Naive thymus-derived CD4-positive, alpha-beta T cell (primary cell): ENCODE data around the gene C5orf63. TPM values are rescaled to one million over a fixed set of nuclear protein-coding genes. Genes with fewer than 3 reads are reported as not detected.

Experiments
- ATAC-seq: fragments of 150-1000 bp; cut with Tn5 transposase; 2 replicates; pipeline ENCODE4 v1.10.0; 2021; ENCODE audit warnings: mild to moderate bottlenecking, moderate library complexity
- CTCF ChIA-PET: fragments of 350-600 bp; sonication (Branson Sonifier 250); formaldehyde crosslinking; loops from one replicate; lab custom pipeline; 2021; ENCODE audit warnings: antibody characterized with exemption; lab: Charles Lee
- POLR2A ChIA-PET: fragments of 350-600 bp; sonication (Branson Sonifier 250); formaldehyde crosslinking; loops from one replicate; lab custom pipeline; 2021; ENCODE audit warnings: antibody characterized with exemption, inconsistent platforms; lab: Charles Lee
- DNase-seq, 9 donors: peaks; one replicate each; pipeline versions ENCODE4 v3.0.0 to v3.0.0-alpha.2; 2020 to 2022; ENCODE audit warnings: mixed read lengths in 1 of 9
- H3K27ac ChIP-seq: one replicate; pipeline ENCODE4 v1.7.0; 2013; ENCODE audit warnings: mild to moderate bottlenecking, low read depth, low read length, moderate library complexity
- H3K27me3 ChIP-seq, 2 donors: one replicate each; pipeline ENCODE4 v1.7.0; 2013; ENCODE audit warnings: low read length in 2 of 2, mild to moderate bottlenecking in 2 of 2, moderate library complexity in 2 of 2; ENCODE audit not compliant: control insufficient read depth in 2 of 2, insufficient read depth in 2 of 2
- H3K36me3 ChIP-seq, 3 experiments: 1 replicate in 2 of 3; 2 replicates in 1 of 3; pipeline ENCODE4 v1.7.0; 2013; ENCODE audit warnings: low read length in 3 of 3, mild to moderate bottlenecking in 3 of 3, moderate library complexity in 1 of 3; ENCODE audit not compliant: insufficient read depth in 3 of 3, control insufficient read depth in 2 of 3
- H3K4me1 ChIP-seq, 2 donors: one replicate each; pipeline ENCODE4 v1.7.0; 2013; ENCODE audit warnings: low read length in 2 of 2, mild to moderate bottlenecking in 2 of 2, moderate library complexity in 1 of 2; ENCODE audit not compliant: control insufficient read depth in 2 of 2, insufficient read depth in 2 of 2
- H3K4me3 ChIP-seq: 2 replicates; pipeline ENCODE4 v1.7.0; 2013; ENCODE audit warnings: mild to moderate bottlenecking, low read length
- H3K9me3 ChIP-seq, 3 experiments: 1 replicate in 2 of 3; 2 replicates in 1 of 3; pipeline ENCODE4 v1.7.0; 2013; ENCODE audit warnings: low read length in 3 of 3; ENCODE audit not compliant: control insufficient read depth in 2 of 3
- H3K27ac Mint-ChIP-seq, 9 donors: one replicate each; pipeline ENCODE4 v1.8.0; 2020 to 2022; ENCODE audit warnings: mixed read lengths in 9 of 9, mild to moderate bottlenecking in 8 of 9, moderate library complexity in 5 of 9, inconsistent platforms in 2 of 9
- H3K27me3 Mint-ChIP-seq, 5 donors: one replicate each; pipeline ENCODE4 v1.8.0; 2021 to 2022; ENCODE audit warnings: mixed read lengths in 5 of 5, mild to moderate bottlenecking in 1 of 5
- H3K36me3 Mint-ChIP-seq, 5 donors: one replicate each; pipeline ENCODE4 v1.8.0; 2020 to 2022; ENCODE audit warnings: mixed read lengths in 5 of 5, mild to moderate bottlenecking in 3 of 5, inconsistent platforms in 1 of 5
- H3K4me1 Mint-ChIP-seq, 7 donors: one replicate each; pipeline ENCODE4 v1.8.0; 2020 to 2022; ENCODE audit warnings: mixed read lengths in 7 of 7, mild to moderate bottlenecking in 3 of 7, inconsistent platforms in 1 of 7
- H3K4me3 Mint-ChIP-seq, 10 donors: one replicate each; pipeline ENCODE4 v1.8.0; 2020 to 2022; ENCODE audit warnings: mild to moderate bottlenecking in 10 of 10, mixed read lengths in 10 of 10, moderate library complexity in 6 of 10, inconsistent platforms in 2 of 10
- H3K9me3 Mint-ChIP-seq, 11 donors: one replicate each; pipeline ENCODE4 v1.8.0; 2020 to 2022; ENCODE audit warnings: mixed read lengths in 11 of 11, mild to moderate bottlenecking in 4 of 11, inconsistent platforms in 1 of 11, moderate library complexity in 1 of 11
- intact Hi-C, 2 donors: fragments of 100-400 bp; cut with micrococcal nuclease; formaldehyde crosslinking; loops; one replicate each; pipeline ENCODE4 v1.15.1; 2023
- polyA plus RNA-seq, 2 donors: library from polyadenylated mRNA; unstranded; fragments of 300-500 nt; fragmentation: Illumina TruSeq; gene quantifications; one replicate each; pipeline ENCODE4 v1.2.3, GENCODE V29; 2021
- total RNA-seq, 6 experiments: library from RNA in 5 of 6; stranded (reverse) in 5 of 6; gene quantifications; 1 replicate in 5 of 6; 2 replicates in 1 of 6; pipeline ENCODE4 v1.2.3 and lab custom pipeline; 2021 to 2026

Gene C5orf63
- total and polyA plus RNA-seq, 7 experiments from 2014 or later = 4.3 to 20.7 (median 11.7) TPM

DNA sequence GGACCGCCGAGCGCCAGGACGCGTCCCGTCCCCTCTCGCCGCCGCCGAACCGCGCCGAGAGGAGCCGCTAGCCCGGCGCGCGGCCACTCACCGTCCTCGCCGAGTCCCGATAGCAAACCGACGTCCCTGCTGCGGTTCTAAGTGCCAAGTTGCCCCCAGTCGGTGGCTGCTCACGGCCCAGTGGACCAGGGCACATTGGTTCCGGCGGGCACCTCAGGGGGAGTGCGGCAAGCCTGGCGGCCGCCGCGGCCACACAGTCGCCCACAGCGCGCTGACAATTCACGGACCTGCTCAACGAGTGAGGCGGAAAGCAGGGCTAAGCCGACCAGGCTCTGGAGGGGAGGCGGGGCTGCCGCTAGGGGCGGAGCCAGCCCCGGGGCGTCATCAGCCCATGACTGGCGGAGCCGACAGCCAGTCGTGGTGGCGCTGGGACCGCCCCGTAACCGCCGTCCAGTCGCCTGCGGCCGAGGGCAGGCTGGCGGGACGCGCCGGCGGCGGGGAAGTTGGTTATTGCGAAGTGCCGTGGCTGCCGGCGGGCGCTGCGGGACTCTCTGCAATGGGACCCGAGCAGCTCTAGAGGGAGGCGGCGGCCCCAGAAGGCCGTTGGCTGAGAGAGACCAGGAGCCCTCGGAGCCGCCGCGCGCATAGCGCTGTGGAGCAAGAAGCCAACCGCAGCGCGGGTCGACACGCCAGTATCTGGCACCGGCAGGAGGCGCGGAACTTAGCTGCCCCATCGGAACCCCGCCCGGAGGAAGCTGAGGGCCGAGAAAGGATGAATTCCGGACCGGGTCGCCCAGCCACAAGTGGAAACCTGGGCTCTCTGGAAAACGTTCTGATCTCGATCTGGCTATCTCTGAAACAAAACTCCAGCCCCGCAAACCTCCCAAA, 42.8 kb downstream of the C5orf63 start, which contains the start of gene MARCHF3:
TSS of gene MARCHF3 (minus strand) at position 300 of the 888 bp plus-strand sequence. CDS start 112,387 bp downstream, outside the sequence.
- peak; percentile 98 for ATAC-seq
- intact Hi-C loops = loop anchor here (1.0 to 5.0 kb wide), 14 partner anchors 42 to 1053 kb away; partner anchors contain the start of genes C5orf63 (in 2 of the 2), PRRC1 (in 2 of the 2), SLC12A2 (in 2 of the 2) and PHAX (in 1 of the 2)
- CTCF ChIA-PET = interaction anchor here (1.2 to 1.8 kb wide), 2 partner anchors 193 to 252 kb away, joined by 3 to 4 read pairs; no protein-coding TSS in a partner anchor
- Mint-ChIP-seq H3K4me3 (peak within 1 kb of the TSS; percentile 83 to 96 (median 92)), H3K27ac (peak within 1 kb of the TSS; percentile 42 to 93 (median 82)), H3K36me3 (no peaks in the 10 kb centered on the region), H3K9me3 (peaks cover 0 to 1% (median 0%) of the 10 kb centered on the region in 11 donors), H3K27me3 (peaks cover 0 to 56% (median 0%) of the 10 kb centered on the region in 5 donors), H3K4me1 (peaks cover 17 to 38% (median 28%) of the 10 kb centered on the region in 7 donors)
- peak; percentile 91 to 98 (median 94) for DNase-seq
- H3K27me3 ChIP-seq = no peaks in the 10 kb centered on the region
- no peaks in the 10 kb centered on the region for H3K9me3 ChIP-seq
- H3K36me3 ChIP-seq = peaks cover 0 to 7% (median 0%) of the 10 kb centered on the region in 3 experiments
- peak within 1 kb of the TSS; percentile 78 for H3K27ac ChIP-seq
- peaks cover 0 to 10% of the 10 kb centered on the region in 2 donors for H3K4me1 ChIP-seq
- POLR2A ChIA-PET = interaction anchor here (0.6 to 3.4 kb wide), 7 partner anchors 12 to 253 kb away, joined by 3 to 17 read pairs (median 3); no protein-coding TSS in a partner anchor
- peak within 1 kb of the TSS; percentile 79 for H3K4me3 ChIP-seq

DNA sequence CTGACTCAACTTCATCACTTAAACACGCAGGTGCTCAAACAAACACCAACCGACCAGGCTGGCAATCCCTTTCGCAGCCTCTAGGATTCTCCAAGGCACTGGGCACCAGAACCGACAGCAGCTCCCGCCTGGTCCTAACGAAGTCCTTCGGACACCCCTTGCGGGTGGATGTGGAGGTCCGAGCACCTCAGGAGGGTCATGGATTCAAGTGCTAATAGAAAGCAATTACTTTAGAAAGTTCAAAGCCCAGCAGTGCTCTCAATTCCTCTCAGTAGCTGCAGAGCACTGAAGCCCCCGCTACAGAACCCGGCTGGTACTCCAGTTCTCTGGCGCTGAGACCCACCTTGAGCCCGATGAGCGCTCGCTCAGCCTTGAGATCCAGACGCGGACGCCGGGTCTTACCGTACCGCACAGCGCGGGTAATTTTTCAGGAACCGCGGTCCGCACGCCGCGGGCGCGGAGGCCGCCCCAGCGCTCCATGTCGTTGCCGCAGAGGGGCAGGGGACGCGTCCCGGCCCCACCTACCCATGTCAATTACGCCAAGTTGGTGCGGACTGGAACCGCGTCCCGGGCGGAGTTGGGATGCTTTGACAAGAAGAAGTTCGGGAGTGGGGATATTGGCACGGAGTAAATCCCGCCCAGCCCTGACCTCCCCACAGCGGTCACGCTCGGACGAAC, 43.6 kb downstream of the C5orf63 start:
- H3K4me1 Mint-ChIP-seq = peaks cover 20 to 40% (median 31%) of the 10 kb centered on the region in 7 donors
- Histone ChIP-seq H3K4me1 (peaks cover 0 to 10% of the 10 kb centered on the region in 2 donors), H3K4me3 (peak overlapping the region; percentile 79), H3K27ac (peak overlapping the region; percentile 78), H3K9me3 (no peaks in the 10 kb centered on the region), H3K36me3 (peaks cover 0 to 7% (median 0%) of the 10 kb centered on the region in 3 experiments), H3K27me3 (no peaks in the 10 kb centered on the region)
- H3K27me3 Mint-ChIP-seq = peaks cover 0 to 57% (median 0%) of the 10 kb centered on the region in 5 donors
- H3K4me3 Mint-ChIP-seq = peak overlapping the region; percentile 83 to 96 (median 92)
- peaks cover 0 to 1% (median 0%) of the 10 kb centered on the region in 11 donors for H3K9me3 Mint-ChIP-seq
- ChIA-PET CTCF (interaction anchor here (0.6 kb wide), 1 partner anchor 425 kb away, joined by 6 read pairs; no protein-coding TSS in a partner anchor), POLR2A (interaction anchor here (0.6 to 3.4 kb wide), 10 partner anchors 36 to 252 kb away, joined by 3 to 14 read pairs (median 4); partner anchors contain the start of gene C5orf63)
- peak overlapping the region in 8 of 9 donors; percentile 20 to 86 (median 79) for H3K27ac Mint-ChIP-seq
- H3K36me3 Mint-ChIP-seq = no peaks in the 10 kb centered on the region
- ATAC-seq (peak; percentile 2), DNase-seq (peak; percentile 18 to 55 (median 48))
- intact Hi-C loops = loop anchor here (1.0 to 5.0 kb wide), 15 partner anchors 17 to 1054 kb away; partner anchors contain the start of genes C5orf63 (in 2 of the 2), PRRC1 (in 2 of the 2), SLC12A2 (in 2 of the 2) and PHAX (in 1 of the 2)

DNA sequence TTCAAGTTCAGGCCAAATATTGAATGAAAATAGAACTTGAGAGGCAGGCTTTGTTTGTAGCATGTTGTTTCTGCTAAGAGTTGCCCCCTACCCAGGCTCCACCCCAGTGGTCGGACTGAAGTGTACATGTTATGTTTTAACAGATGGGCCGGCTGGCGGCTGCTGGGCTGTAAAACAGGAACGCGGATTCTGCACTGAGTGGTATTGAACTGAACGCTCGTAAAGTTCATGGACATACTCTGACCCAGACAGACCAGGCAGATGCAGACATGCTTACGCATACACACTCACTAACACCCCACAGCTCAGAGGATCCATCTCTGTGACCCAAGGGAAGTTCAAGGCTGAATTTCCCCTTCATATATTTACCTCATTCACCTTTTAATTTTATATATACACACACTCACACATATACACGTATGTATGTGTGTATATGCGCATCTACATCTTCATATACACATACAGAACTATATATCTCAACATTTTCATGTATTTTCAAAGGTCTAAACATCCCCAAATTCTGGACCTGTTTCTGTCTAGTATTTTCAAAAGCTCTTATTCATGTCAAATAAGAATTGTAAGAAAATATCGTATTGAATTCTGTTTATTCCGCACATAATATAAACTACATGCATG, 44.4 kb downstream of the C5orf63 start:
- peaks cover 21 to 40% (median 34%) of the 10 kb centered on the region in 7 donors for H3K4me1 Mint-ChIP-seq
- H3K27me3 Mint-ChIP-seq = peaks cover 0 to 57% (median 0%) of the 10 kb centered on the region in 5 donors
- Histone ChIP-seq H3K4me1 (peaks cover 0 to 10% of the 10 kb centered on the region in 2 donors), H3K27ac (no peak overlapping the region), H3K9me3 (no peaks in the 10 kb centered on the region), H3K27me3 (no peaks in the 10 kb centered on the region), H3K36me3 (peaks cover 0 to 7% (median 0%) of the 10 kb centered on the region in 3 experiments), H3K4me3 (peak overlapping the region; percentile 79)
- no peaks in the 10 kb centered on the region for H3K36me3 Mint-ChIP-seq
- ATAC-seq (no peak), DNase-seq (peak in 1 of 9 donors; percentile 5)
- POLR2A ChIA-PET = interaction anchor here (0.6 to 3.4 kb wide), 12 partner anchors 35 to 251 kb away, joined by 3 to 14 read pairs (median 3); partner anchors contain the start of gene C5orf63
- peak overlapping the region in 6 of 9 donors; percentile 19 to 86 (median 69) for H3K27ac Mint-ChIP-seq
- H3K4me3 Mint-ChIP-seq = peak overlapping the region; percentile 83 to 96 (median 92)
- peaks cover 0 to 1% (median 0%) of the 10 kb centered on the region in 11 donors for H3K9me3 Mint-ChIP-seq
- CTCF ChIA-PET = interaction anchor here (0.6 kb wide), 1 partner anchor 424 kb away, joined by 6 read pairs; no protein-coding TSS in a partner anchor
- intact Hi-C loops = loop anchor here in 1 of 2 donors (2.0 kb wide), 1 partner anchor 16 kb away; no protein-coding TSS in a partner anchor

DNA sequence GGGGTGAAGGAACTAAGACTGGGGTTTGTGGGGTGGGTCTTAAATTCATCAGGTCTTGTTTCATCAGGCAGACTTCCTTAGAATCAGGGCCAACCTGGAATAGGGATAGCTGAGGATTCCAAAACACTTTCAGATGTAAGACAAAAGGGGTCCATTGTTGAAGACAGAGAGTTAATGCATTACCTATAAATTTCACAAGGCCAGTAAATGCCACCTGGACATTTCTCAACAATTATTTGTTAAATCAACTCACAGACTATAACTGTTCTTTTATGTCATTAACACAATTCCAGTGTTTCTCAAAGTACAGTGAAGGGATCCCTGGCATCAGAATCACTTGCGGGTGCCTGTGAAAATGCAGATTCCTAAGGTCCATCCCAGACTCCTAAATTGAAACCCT, 45.8 kb downstream of the C5orf63 start:
- no peaks in the 10 kb centered on the region for H3K9me3 ChIP-seq
- no peaks in the 10 kb centered on the region for H3K36me3 Mint-ChIP-seq
- ATAC-seq (no peak), DNase-seq (no peak)
- H3K36me3 ChIP-seq = peaks cover 0 to 7% (median 0%) of the 10 kb centered on the region in 3 experiments
- H3K4me3 ChIP-seq = no peak overlapping the region
- peaks cover 0 to 1% (median 0%) of the 10 kb centered on the region in 11 donors for H3K9me3 Mint-ChIP-seq
- peaks cover 0 to 10% of the 10 kb centered on the region in 2 donors for H3K4me1 ChIP-seq
- peak overlapping the region in 1 of 10 donors; percentile 63 for H3K4me3 Mint-ChIP-seq
- H3K27ac Mint-ChIP-seq = peak overlapping the region in 1 of 9 donors; percentile 20
- peaks cover 23 to 42% (median 36%) of the 10 kb centered on the region in 7 donors for H3K4me1 Mint-ChIP-seq
- H3K27me3 Mint-ChIP-seq = peaks cover 0 to 47% (median 0%) of the 10 kb centered on the region in 5 donors
- ChIA-PET CTCF (no interaction called here), POLR2A (interaction anchor here (0.6 to 1.0 kb wide), 2 partner anchors 41 to 57 kb away, joined by 3 to 4 read pairs; no protein-coding TSS in a partner anchor)
- no peaks in the 10 kb centered on the region for H3K27me3 ChIP-seq
- intact Hi-C loops = no loop called here
- H3K27ac ChIP-seq = no peak overlapping the region

DNA sequence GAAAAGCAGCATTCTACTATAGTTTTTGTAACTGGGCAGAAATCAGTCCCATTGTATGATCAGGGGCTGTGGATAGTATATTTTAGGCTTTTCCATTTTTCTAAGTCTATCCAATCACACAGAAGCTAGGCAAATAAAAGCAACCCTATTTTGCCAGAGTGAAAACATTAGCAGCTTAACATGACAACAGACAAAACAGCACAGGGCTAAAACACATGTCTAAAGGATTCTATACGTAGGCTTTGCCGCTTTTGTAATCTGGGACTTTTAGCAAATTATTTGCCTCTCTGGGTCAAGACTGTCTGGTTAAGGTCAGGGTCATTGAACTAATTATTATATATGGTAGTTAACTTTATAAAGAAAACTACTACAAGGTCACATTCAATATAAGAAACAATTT, 47.1 kb downstream of the C5orf63 start:
- ATAC-seq = no peak

More for the DNA sequence above, 47.1 kb downstream of the C5orf63 start:
- intact Hi-C loops = no loop called here
- H3K27me3 Mint-ChIP-seq = peaks cover 0 to 34% (median 0%) of the 10 kb centered on the region in 5 donors
- peaks cover 15 to 47% (median 34%) of the 10 kb centered on the region in 7 donors for H3K4me1 Mint-ChIP-seq
- no peak overlapping the region for H3K27ac ChIP-seq
- peaks cover 0 to 7% (median 0%) of the 10 kb centered on the region in 5 donors for H3K36me3 Mint-ChIP-seq
- no peaks in the 10 kb centered on the region for H3K27me3 ChIP-seq
- H3K9me3 ChIP-seq = no peaks in the 10 kb centered on the region
- peaks cover 0 to 10% of the 10 kb centered on the region in 2 donors for H3K4me1 ChIP-seq
- H3K4me3 Mint-ChIP-seq = no peak overlapping the region
- H3K4me3 ChIP-seq = no peak overlapping the region
- H3K9me3 Mint-ChIP-seq = no peaks in the 10 kb centered on the region
- ChIA-PET CTCF (interaction anchor here (0.9 kb wide), 1 partner anchor 18 kb away, joined by 3 read pairs; no protein-coding TSS in a partner anchor), POLR2A (interaction anchor here (0.8 to 1.5 kb wide), 3 partner anchors 9 to 173 kb away, joined by 3 to 4 read pairs (median 3); no protein-coding TSS in a partner anchor)
- peaks cover 0 to 7% (median 0%) of the 10 kb centered on the region in 3 experiments for H3K36me3 ChIP-seq
- DNase-seq = no peak
- H3K27ac Mint-ChIP-seq = peak overlapping the region in 1 of 9 donors; percentile 2
